HCT116 (cell line): ENCODE measurements around the gene CD248.

Experiments
- EGR1 ChIP-seq: IDR thresholded peaks from 2 replicates; pipeline ENCODE4 v1.6.1; 2012; ENCODE audit warnings: low read depth
- EZH2 ChIP-seq: fragments of 200-600 bp; sonication (generic); IDR thresholded peaks from 2 replicates; pipeline ENCODE4 v1.6.1; 2017; ENCODE audit warnings: antibody characterized with exemption, mixed run types
- POLR2A ChIP-seq: IDR thresholded peaks from 2 replicates; pipeline ENCODE4 v1.7.0; 2011; ENCODE audit warnings: borderline replicate concordance; ENCODE audit not compliant: insufficient read depth, insufficient read length; ENCODE audit errors: extremely low read depth
- SRF ChIP-seq: IDR thresholded peaks from 2 replicates; pipeline ENCODE4 v1.6.1; 2012; ENCODE audit warnings: low read depth
- ZNF274 ChIP-seq: fragments of 200-500 bp; sonication (Bioruptor generic); IDR thresholded peaks from 2 replicates; pipeline ENCODE4 v1.6.1; 2014; ENCODE audit warnings: mild to moderate bottlenecking, low read depth, low read length, inconsistent platforms
- TF ChIP-seq, protein P1 (sequence below), 3 experiments: fragments of 200-600 bp in 1 of 3; sonication (generic) in 1 of 3; IDR thresholded peaks in 2 of 3; conservative IDR thresholded peaks in 1 of 3; 2 replicates each; pipeline ENCODE4 v1.5.1; 2012 to 2017; ENCODE audit warnings: low read depth in 2 of 3, low read length in 2 of 3, antibody characterized with exemption in 1 of 3, borderline replicate concordance in 1 of 3, control low read depth in 1 of 3, mild to moderate bottlenecking in 1 of 3, mixed read lengths in 1 of 3, mixed run types in 1 of 3, moderate library complexity in 1 of 3; ENCODE audit not compliant: insufficient read depth in 1 of 3

DNA sequence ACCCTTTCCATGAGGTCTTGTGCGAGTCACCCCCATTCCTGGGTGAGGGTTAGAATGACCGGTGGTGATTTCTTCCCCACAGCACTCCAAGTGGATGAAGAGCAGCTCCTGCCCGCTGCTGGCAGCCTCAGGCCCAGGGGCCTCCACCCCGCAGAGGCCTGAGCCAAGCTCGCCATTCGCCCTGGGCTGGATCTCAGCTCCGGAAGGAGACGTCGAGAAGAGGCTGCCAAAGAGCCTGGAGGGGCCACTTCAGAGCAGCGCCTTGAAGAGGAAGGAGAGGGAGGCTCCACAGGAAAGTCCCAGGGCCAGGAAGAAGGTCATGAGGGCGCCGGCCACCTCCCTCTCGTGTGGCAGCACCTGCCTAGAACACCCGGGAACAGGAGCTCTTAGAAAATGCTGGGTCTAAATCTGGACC lies 46.4 kb upstream of the CD248 start:
- TF ChIP-seq, protein P1, sequence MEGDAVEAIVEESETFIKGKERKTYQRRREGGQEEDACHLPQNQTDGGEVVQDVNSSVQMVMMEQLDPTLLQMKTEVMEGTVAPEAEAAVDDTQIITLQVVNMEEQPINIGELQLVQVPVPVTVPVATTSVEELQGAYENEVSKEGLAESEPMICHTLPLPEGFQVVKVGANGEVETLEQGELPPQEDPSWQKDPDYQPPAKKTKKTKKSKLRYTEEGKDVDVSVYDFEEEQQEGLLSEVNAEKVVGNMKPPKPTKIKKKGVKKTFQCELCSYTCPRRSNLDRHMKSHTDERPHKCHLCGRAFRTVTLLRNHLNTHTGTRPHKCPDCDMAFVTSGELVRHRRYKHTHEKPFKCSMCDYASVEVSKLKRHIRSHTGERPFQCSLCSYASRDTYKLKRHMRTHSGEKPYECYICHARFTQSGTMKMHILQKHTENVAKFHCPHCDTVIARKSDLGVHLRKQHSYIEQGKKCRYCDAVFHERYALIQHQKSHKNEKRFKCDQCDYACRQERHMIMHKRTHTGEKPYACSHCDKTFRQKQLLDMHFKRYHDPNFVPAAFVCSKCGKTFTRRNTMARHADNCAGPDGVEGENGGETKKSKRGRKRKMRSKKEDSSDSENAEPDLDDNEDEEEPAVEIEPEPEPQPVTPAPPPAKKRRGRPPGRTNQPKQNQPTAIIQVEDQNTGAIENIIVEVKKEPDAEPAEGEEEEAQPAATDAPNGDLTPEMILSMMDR (IDR thresholded peaks at IDR 0.05 in 2 of 3, conservative IDR thresholded peaks at IDR 0.05 in 1 of 3; ENCODE audit: borderline replicate concordance in 1 of 3, insufficient read depth in 1 of 3, low read depth in 2 of 3, low read length in 2 of 3) = no peak
- TF ChIP-seq SRF (no peak), EZH2 (no peak), EGR1 (no peak), POLR2A (no peak), ZNF274 (no peak)
